ENCODE measurements around the gene TNRC6A.
"Not testable (repeated sequence)": the region's sequence is repeated elsewhere in the genome, so short reads cannot be mapped to it uniquely, and the experiment has no call there.

The TNRC6A gene

DNA sequence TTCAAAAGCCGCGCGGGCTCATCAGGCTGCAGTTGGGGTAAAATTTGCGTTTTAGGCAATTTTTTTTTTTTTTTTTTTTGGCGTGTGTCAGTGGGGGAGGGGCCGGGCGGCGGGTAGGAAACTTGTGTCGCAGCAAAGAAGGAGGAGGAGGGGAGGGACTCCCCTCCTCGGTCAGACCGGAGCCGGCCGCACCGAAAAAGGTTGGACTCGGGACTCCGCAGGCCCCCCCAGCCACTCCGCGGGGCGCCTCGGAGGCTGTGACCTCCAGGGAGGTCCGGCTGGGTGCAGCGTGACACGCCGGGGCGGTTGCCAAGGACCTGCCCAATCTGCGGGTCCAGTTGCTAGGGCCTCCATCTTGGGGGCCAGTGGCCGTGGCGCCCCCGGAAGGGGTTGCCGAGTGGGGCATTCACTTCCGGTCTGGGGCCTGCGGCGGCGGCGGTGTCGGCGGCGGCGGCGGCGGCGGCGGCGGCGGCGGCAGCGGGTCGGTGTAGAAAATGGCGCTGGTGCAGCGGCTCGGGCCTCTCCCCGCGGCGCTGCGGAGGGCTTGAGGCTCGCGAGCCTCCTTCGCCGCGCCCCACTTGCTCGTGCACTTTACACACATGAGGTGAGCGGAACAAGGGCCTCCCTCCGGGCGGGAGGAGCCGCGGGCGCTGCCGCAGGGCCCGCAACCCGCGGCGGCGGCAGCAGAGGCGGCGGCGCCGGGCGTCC, at the start of gene TNRC6A:
Gene TNRC6A, plus strand, starts transcription at position 409 of the 708 bp plus-strand sequence. Its CDS starts 191 bp downstream, at position 600.
- peak; percentile 52 to 62 for DNase-seq

DNA sequence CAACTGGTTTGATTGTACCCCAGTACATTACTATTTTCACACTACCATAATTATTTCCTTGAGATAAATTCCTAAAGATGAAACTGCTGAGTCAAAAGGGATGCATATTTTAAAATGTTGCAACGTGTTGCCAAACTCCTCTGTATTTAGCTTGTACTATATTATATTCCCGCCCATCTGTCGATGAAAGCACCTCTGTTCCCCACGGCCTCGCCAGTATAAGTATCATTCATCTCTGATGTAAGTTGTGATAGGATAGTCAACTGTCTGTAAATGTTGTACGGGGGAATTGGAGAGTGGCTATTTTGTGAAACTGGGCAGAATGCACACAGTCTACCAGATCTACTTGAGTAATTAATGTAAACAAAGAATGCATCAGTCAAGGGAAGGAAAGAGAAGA, 47.7 kb upstream of the TNRC6A start:
- DNase-seq, result no peak

DNA sequence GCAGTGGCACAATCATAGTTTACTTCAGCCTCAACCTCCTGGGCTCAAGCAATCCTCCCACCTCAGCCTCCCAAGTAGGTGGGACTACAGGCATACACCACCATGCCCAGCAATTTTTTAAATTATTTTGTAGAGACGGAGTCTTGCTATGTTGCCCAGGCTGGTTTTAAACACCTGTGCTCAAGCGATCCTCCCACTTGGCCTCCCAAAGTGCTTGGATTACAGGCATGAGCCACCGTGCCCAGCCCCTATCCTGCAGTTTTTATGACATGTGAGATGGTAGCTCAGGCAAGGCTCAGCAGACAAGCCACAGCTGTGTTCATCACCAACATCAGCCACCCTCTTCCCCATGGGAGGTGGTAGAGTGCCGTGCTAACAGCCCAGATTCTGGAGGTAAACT, 46.2 kb upstream of the TNRC6A start:
- no peak for DNase-seq

- no peak for DNase-seq
These were observed 45.5 kb upstream of the TNRC6A start for GRCh38 chr16:24683847-24684493.

- no peak for DNase-seq
These were observed 43.7 kb upstream of the TNRC6A start for GRCh38 chr16:24685539-24686432.

- DNase-seq, result no peak
These were observed 42.8 kb upstream of the TNRC6A start for GRCh38 chr16:24686678-24687077.

GRCh38 chr16:24688359-24688758, 41.1 kb upstream of the TNRC6A start:
- no peak for DNase-seq

DNA sequence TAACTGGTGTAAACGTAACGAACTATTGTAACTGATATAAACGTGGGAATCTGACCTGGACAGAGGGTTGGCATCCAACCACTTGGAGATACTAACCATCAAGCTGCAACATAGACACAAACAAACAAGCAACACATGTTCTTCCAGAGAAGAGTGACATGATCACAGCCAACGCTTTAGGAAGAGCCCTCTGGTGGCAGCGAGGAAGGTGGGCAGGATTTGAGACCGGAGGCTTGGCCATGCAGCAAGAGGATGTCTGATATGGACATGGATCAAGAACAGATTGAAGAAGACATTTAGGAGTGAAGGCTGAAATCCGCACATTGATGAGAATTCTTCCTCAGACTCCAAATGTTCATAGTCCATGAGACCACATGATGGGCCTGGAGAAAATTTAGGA, 40.3 kb upstream of the TNRC6A start:
- no peak for DNase-seq

- DNase-seq, result no peak
These were observed 36.6 kb upstream of the TNRC6A start for GRCh38 chr16:24692854-24693253.

DNA sequence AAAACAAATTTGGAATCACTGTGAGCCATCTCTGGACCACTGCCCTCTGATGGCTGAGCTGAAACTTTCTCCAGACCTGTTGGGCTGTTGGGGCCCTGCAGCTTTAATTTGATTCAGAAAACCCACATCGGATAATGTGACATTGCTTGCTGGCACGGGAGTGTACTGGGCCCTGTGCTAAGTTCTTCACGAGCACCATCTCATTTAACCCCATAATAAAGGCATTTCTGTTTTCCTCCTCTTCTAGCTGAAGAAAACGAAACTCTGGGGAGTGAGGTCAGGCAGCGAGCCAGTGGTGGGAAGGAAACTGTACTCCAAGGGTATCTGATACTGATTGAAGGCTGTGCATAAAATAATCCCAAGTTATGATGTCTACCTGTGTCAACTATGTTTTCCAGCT, 34.5 kb upstream of the TNRC6A start:
- DNase-seq, result no peak

DNA sequence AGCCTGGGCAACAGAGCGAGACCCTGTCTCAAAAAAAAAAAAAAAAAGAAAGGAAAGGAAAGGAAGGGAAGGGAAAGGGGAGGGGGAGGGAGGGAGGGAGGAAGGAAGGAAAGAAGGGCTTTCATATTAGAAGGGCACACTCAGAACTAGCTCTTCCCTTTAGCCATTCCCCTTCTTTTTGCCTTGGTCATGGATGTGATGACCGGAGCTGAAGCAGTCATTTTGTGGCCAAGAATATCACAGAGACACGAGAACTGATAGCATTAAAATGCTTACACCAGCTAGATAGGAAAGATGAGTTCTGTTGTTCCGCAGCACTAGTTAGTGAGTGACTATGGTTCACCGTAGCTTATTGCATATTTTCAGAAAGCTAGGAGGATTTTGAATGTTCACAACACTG, 32.8 kb upstream of the TNRC6A start:
- DNase-seq, result no peak

GRCh38 chr16:24698308-24698707, 31.1 kb upstream of the TNRC6A start:
- no peak for DNase-seq

DNA sequence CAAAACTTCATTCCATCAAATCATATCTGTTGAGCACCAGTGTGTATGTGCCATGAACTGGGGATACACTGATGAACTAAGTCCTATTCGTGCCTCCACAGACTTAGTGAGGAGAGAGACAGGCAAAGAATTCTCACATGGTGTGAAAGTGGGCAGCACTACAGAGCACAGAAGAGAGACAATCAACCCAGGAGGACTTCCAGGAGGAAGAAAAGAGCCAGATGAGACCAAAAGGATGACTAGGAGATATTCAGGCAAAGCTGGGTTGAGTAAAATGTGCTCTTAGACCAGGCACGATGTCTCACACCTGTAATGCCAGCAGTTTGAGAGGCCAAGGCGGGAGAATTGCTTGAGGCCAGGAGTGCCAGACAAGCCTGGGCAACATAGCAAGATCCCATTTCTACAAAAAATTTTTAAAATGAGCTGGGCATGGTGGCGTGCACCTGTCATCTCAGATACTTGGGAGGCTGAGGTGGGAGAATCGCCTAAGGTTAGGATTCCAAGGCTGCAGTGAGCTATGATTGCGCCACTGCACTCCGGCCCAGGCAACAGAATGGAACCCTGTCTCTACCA, 30.2 kb upstream of the TNRC6A start:
- DNase-seq, result no peak

GRCh38 chr16:24700549-24701392, 28.7 kb upstream of the TNRC6A start:
- DNase-seq, result no peak

- DNase-seq, result no peak
These were observed 27.9 kb upstream of the TNRC6A start for GRCh38 chr16:24701521-24701951.

GRCh38 chr16:24707760-24708159, 21.7 kb upstream of the TNRC6A start:
- not testable (repeated sequence) for DNase-seq

- no peak for DNase-seq
These were observed 16.1 kb upstream of the TNRC6A start for GRCh38 chr16:24713379-24713778.

GRCh38 chr16:24717411-24717810, 12.0 kb upstream of the TNRC6A start:
- no peak for DNase-seq

DNA sequence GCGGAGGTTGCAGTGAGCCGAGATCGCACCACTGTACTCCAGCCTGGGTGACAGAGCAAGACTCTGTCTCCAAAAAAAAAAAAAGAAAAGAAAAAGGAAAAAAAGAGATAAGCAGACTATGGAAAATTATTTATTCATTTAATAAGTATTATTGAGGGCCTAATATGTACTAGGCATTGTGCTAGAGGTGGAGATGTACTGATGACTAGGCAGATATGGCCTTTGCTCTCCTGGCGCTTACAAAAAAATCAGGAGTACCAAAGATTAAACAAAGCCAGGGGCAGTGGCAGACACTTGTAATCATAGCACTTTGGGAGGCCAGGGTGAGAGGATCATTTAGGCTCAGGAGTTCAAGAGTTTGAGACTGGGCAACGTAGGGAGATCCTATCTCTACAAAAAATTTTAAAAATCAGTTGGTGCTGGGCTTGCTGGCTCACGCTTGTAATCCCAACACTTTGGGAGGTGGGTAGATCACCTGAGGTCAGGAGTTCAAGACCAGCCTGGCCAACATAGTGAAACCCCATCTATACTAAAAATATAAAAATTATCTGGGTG, 10.4 kb upstream of the TNRC6A start:
- no peak for DNase-seq

GRCh38 chr16:24721830-24722238, 7.6 kb upstream of the TNRC6A start:
- DNase-seq, result no peak

DNA sequence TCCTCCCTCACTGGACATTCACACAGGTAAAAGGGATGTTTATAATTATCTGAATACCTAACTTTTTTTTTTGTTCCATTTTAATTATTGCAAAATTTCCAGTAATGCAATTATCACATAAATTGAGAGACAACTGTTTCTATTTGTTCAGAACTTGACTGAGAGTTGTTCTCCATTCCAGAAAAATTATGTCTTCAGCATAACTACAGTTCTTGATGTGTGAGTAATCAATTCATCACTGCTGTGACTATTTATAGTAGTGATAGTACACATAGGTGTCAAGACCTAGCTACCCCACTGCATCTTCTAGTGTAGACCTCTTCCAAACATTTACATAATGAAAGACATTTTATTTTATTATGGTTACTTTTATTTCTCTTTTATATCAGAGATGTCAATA, 5.8 kb upstream of the TNRC6A start:
- no peak for DNase-seq

- no peak for DNase-seq
These were observed 1.4 kb upstream of the TNRC6A start for GRCh38 chr16:24728011-24728410.
